Brain microvascular endothelial cell (primary cell): Measurements from ENCODE around the gene CFAP210.

Source experiments
- DNase-seq: peaks from one replicate; pipeline ENCODE4 v3.0.0-alpha.2; 2020
- H3K27ac ChIP-seq: fragments of 250-450 bp; sonication (Bioruptor Pico); 2 replicates; pipeline ENCODE4 v1.5.1; 2020; ENCODE audit warnings: mild to moderate bottlenecking, moderate library complexity
- H3K27me3 ChIP-seq: fragments of 250-450 bp; sonication (Bioruptor Pico); replicated peaks from 2 replicates; pipeline ENCODE4 v1.5.1; 2020; ENCODE audit warnings: mild to moderate bottlenecking
- H3K36me3 ChIP-seq: fragments of 250-450 bp; sonication (Bioruptor Pico); replicated peaks from 2 replicates; pipeline ENCODE4 v1.5.1; 2020; ENCODE audit warnings: mild to moderate bottlenecking
- H3K4me3 ChIP-seq: 2 replicates; pipeline ENCODE4 v1.5.1; 2011; ENCODE audit warnings: low read depth, mild to moderate bottlenecking, control low read depth, low read length, moderate library complexity
- CTCF ChIP-seq: IDR thresholded peaks from 2 replicates; pipeline ENCODE4 v1.5.1; 2011; ENCODE audit warnings: low read depth, mild to moderate bottlenecking, moderate library complexity, low read length, control low read depth, inconsistent platforms; ENCODE audit errors: missing control alignments
- in situ Hi-C: cut with HindIII; loops from 2 replicates; pipeline ENCODE4 v1.10.0; 2017; ENCODE audit warnings: low sequenced_read_pairs, low pct_ligation_motif_present

CFAP210 gene

GRCh38 chr2:169644173-169644572 lies 50.0 kb downstream of the CFAP210 start:
- in situ Hi-C loops: no loop called here
- no peak overlapping the region for H3K4me3 ChIP-seq
- no peak for DNase-seq
- H3K36me3 ChIP-seq: no peaks in the 10 kb centered on the region
- TF ChIP-seq CTCF: no peak
- H3K27ac ChIP-seq: no peak overlapping the region
- no peaks in the 10 kb centered on the region for H3K27me3 ChIP-seq

GRCh38 chr2:169641464-169641863 lies 52.7 kb downstream of the CFAP210 start:
- Histone ChIP-seq H3K27me3 (no peaks in the 10 kb centered on the region), H3K4me3 (no peak overlapping the region), H3K27ac (no peak overlapping the region), H3K36me3 (peaks cover 7% of the 10 kb centered on the region)
- no peak for TF ChIP-seq CTCF
- in situ Hi-C loops: no loop called here
- no peak for DNase-seq

GRCh38 chr2:169640104-169640503 lies 54.1 kb downstream of the CFAP210 start:
- TF ChIP-seq CTCF: no peak
- H3K27me3 ChIP-seq: no peaks in the 10 kb centered on the region
- H3K4me3 ChIP-seq: no peak overlapping the region
- peaks cover 7% of the 10 kb centered on the region for H3K36me3 ChIP-seq
- no peak for DNase-seq
- H3K27ac ChIP-seq: no peak overlapping the region
- in situ Hi-C loops: no loop called here

- peak; percentile 1 for DNase-seq
Observed at GRCh38 chr2:169637620-169638019, 56.6 kb downstream of the CFAP210 start.

GRCh38 chr2:169636440-169637097 lies 57.6 kb downstream of the CFAP210 start:
- Histone ChIP-seq H3K27ac (no peak overlapping the region), H3K27me3 (no peaks in the 10 kb centered on the region), H3K4me3 (no peak overlapping the region), H3K36me3 (peaks cover 17% of the 10 kb centered on the region)
- in situ Hi-C loops: no loop called here
- TF ChIP-seq CTCF: no peak
- no peak for DNase-seq

More at GRCh38 chr2:169637620-169638019, 56.6 kb downstream of the CFAP210 start:
- no peak overlapping the region for H3K4me3 ChIP-seq
- no peaks in the 10 kb centered on the region for H3K27me3 ChIP-seq
- no peak for TF ChIP-seq CTCF
- peaks cover 15% of the 10 kb centered on the region for H3K36me3 ChIP-seq
- H3K27ac ChIP-seq: no peak overlapping the region
- in situ Hi-C loops: no loop called here

- Histone ChIP-seq H3K36me3 (peaks cover 16% of the 10 kb centered on the region), H3K27ac (no peak overlapping the region), H3K27me3 (no peaks in the 10 kb centered on the region), H3K4me3 (no peak overlapping the region)
- no peak for TF ChIP-seq CTCF
- no peak for DNase-seq
- in situ Hi-C loops: no loop called here
Observed at GRCh38 chr2:169625781-169626180, 68.4 kb downstream of the CFAP210 start.
